GM19193 (cell line): ENCODE data around the gene NFKB2.

ENCODE experiments used
- POLR2A ChIP-seq: IDR thresholded peaks from 4 replicates; pipeline ENCODE4 v1.6.1; 2011; ENCODE audit not compliant: insufficient read depth, insufficient read length; ENCODE audit errors: extremely low read depth

Gene NFKB2

GRCh38 chr10:102435529-102436233 lies 40.2 kb downstream of the NFKB2 start:
- peak; percentile 54 for TF ChIP-seq POLR2A

GRCh38 chr10:102436312-102436711 lies 40.8 kb downstream of the NFKB2 start:
- TF ChIP-seq POLR2A, result no peak

- no peak for TF ChIP-seq POLR2A
Observed at GRCh38 chr10:102437515-102437914, 42.0 kb downstream of the NFKB2 start.

GRCh38 chr10:102438374-102438773 lies 42.9 kb downstream of the NFKB2 start:
- no peak for TF ChIP-seq POLR2A

GRCh38 chr10:102444851-102445250 lies 49.3 kb downstream of the NFKB2 start:
- TF ChIP-seq POLR2A, result no peak

- no peak for TF ChIP-seq POLR2A
Observed at GRCh38 chr10:102449321-102450123, 54.0 kb downstream of the NFKB2 start.

GRCh38 chr10:102450124-102450373 lies 54.5 kb downstream of the NFKB2 start:
- TF ChIP-seq POLR2A, result no peak

- TF ChIP-seq POLR2A, result peak; percentile 76
Observed at GRCh38 chr10:102450374-102451104, 55.0 kb downstream of the NFKB2 start.

- no peak for TF ChIP-seq POLR2A
Observed at GRCh38 chr10:102451105-102451969, 55.8 kb downstream of the NFKB2 start, which contains the start of gene C10orf95. C10orf95 (minus strand) TSS chr10:102451543; CDS start chr10:102451093, 450 bp downstream.
